Stimulated activated naive CD8-positive, alpha-beta T cell treated with anti-CD3 and anti-CD28 coated beads, Interleukin-15, amount 100 ng/mL, for 72 hours (primary cell): ENCODE measurements around the gene JAG2.

Experiments used
- ATAC-seq: fragments of 150-1000 bp; cut with Tn5 transposase; 2 replicates; pipeline ENCODE4 v1.10.0; 2021; ENCODE audit warnings: mild to moderate bottlenecking, moderate library complexity
- DNase-seq, 2 donors: peaks; one replicate each; pipeline ENCODE4 v3.0.0; 2021 to 2022
- H3K27ac Mint-ChIP-seq, 2 donors: one replicate each; pipeline ENCODE4 v1.8.0; 2022; ENCODE audit warnings: mild to moderate bottlenecking in 2 of 2, mixed read lengths in 2 of 2, moderate library complexity in 2 of 2
- H3K27me3 Mint-ChIP-seq: one replicate; pipeline ENCODE4 v1.8.0; 2022; ENCODE audit warnings: mixed read lengths
- H3K4me1 Mint-ChIP-seq: one replicate; pipeline ENCODE4 v1.8.0; 2022; ENCODE audit warnings: mild to moderate bottlenecking, mixed read lengths
- H3K4me3 Mint-ChIP-seq, 2 donors: one replicate each; pipeline ENCODE4 v1.8.0; 2022; ENCODE audit warnings: mild to moderate bottlenecking in 2 of 2, mixed read lengths in 2 of 2, moderate library complexity in 1 of 2
- H3K9me3 Mint-ChIP-seq, 2 donors: one replicate each; pipeline ENCODE4 v1.8.0; 2022; ENCODE audit warnings: mixed read lengths in 2 of 2

Gene JAG2

GRCh38 chr14:105168496-105168978 is at the start of gene JAG2:
Gene JAG2, minus strand, starts transcription at chr14:105168776. Its CDS starts 356 bp downstream, at chr14:105168420.
- H3K27ac Mint-ChIP-seq = peak within 1 kb of the TSS in 1 of 2 donors; percentile 39
- H3K4me3 Mint-ChIP-seq = peak within 1 kb of the TSS; percentile 74 to 89
- H3K4me1 Mint-ChIP-seq = peaks cover 25% of the 10 kb centered on the region
- ATAC-seq (peak; percentile 31), DNase-seq (no peak)
- peaks cover 60% of the 10 kb centered on the region for H3K27me3 Mint-ChIP-seq
- H3K9me3 Mint-ChIP-seq = no peaks in the 10 kb centered on the region

- DNase-seq = no peak
- H3K4me3 Mint-ChIP-seq = no peak overlapping the region
- no peaks in the 10 kb centered on the region for H3K9me3 Mint-ChIP-seq
- no peaks in the 10 kb centered on the region for H3K27me3 Mint-ChIP-seq
- no peak for ATAC-seq
- H3K4me1 Mint-ChIP-seq = no peaks in the 10 kb centered on the region
- H3K27ac Mint-ChIP-seq = no peak overlapping the region
Observed at GRCh38 chr14:105217774-105218173, 49.2 kb upstream of the JAG2 start.

- no peaks in the 10 kb centered on the region for H3K27me3 Mint-ChIP-seq
- DNase-seq (no peak), ATAC-seq (no peak)
- peak overlapping the region in 1 of 2 donors; percentile 54 for H3K27ac Mint-ChIP-seq
- no peaks in the 10 kb centered on the region for H3K9me3 Mint-ChIP-seq
- no peak overlapping the region for H3K4me3 Mint-ChIP-seq
- H3K4me1 Mint-ChIP-seq = no peaks in the 10 kb centered on the region
Observed at GRCh38 chr14:105216490-105217247, 48.1 kb upstream of the JAG2 start.

GRCh38 chr14:105215602-105216001 is 47.0 kb upstream of the JAG2 start:
- Mint-ChIP-seq H3K9me3 (no peaks in the 10 kb centered on the region), H3K4me1 (no peaks in the 10 kb centered on the region), H3K4me3 (no peak overlapping the region), H3K27ac (no peak overlapping the region), H3K27me3 (no peaks in the 10 kb centered on the region)
- no peak for DNase-seq
- no peak for ATAC-seq

- no peaks in the 10 kb centered on the region for H3K9me3 Mint-ChIP-seq
- no peak overlapping the region for H3K27ac Mint-ChIP-seq
- H3K4me3 Mint-ChIP-seq = no peak overlapping the region
- no peaks in the 10 kb centered on the region for H3K27me3 Mint-ChIP-seq
- no peak for ATAC-seq
- no peaks in the 10 kb centered on the region for H3K4me1 Mint-ChIP-seq
- no peak for DNase-seq
Observed at GRCh38 chr14:105214324-105214915, 45.8 kb upstream of the JAG2 start.

GRCh38 chr14:105213361-105213760 is 44.8 kb upstream of the JAG2 start:
- Mint-ChIP-seq H3K27me3 (no peaks in the 10 kb centered on the region), H3K27ac (no peak overlapping the region), H3K4me1 (no peaks in the 10 kb centered on the region), H3K4me3 (no peak overlapping the region), H3K9me3 (no peaks in the 10 kb centered on the region)
- no peak for ATAC-seq
- no peak for DNase-seq

GRCh38 chr14:105212541-105213300 is 44.1 kb upstream of the JAG2 start:
- no peak overlapping the region for H3K4me3 Mint-ChIP-seq
- H3K4me1 Mint-ChIP-seq = no peaks in the 10 kb centered on the region
- H3K27ac Mint-ChIP-seq = no peak overlapping the region
- ATAC-seq (no peak), DNase-seq (no peak)
- no peaks in the 10 kb centered on the region for H3K9me3 Mint-ChIP-seq
- no peaks in the 10 kb centered on the region for H3K27me3 Mint-ChIP-seq

- Mint-ChIP-seq H3K9me3 (no peaks in the 10 kb centered on the region), H3K27me3 (no peaks in the 10 kb centered on the region), H3K4me1 (no peaks in the 10 kb centered on the region), H3K4me3 (no peak overlapping the region), H3K27ac (no peak overlapping the region)
- DNase-seq = no peak
- ATAC-seq = no peak
Observed at GRCh38 chr14:105211758-105212089, 43.1 kb upstream of the JAG2 start.

GRCh38 chr14:105211086-105211757 is 42.6 kb upstream of the JAG2 start:
- H3K9me3 Mint-ChIP-seq = no peaks in the 10 kb centered on the region
- no peak overlapping the region for H3K27ac Mint-ChIP-seq
- H3K4me3 Mint-ChIP-seq = no peak overlapping the region
- H3K4me1 Mint-ChIP-seq = no peaks in the 10 kb centered on the region
- no peak for ATAC-seq
- no peaks in the 10 kb centered on the region for H3K27me3 Mint-ChIP-seq
- no peak for DNase-seq

GRCh38 chr14:105210266-105211025 is 41.9 kb upstream of the JAG2 start:
- DNase-seq = no peak
- no peak overlapping the region for H3K4me3 Mint-ChIP-seq
- no peaks in the 10 kb centered on the region for H3K27me3 Mint-ChIP-seq
- no peaks in the 10 kb centered on the region for H3K4me1 Mint-ChIP-seq
- H3K27ac Mint-ChIP-seq = peak overlapping the region in 1 of 2 donors; percentile 67
- ATAC-seq = no peak
- H3K9me3 Mint-ChIP-seq = no peaks in the 10 kb centered on the region

GRCh38 chr14:105209646-105210045 is 41.1 kb upstream of the JAG2 start:
- H3K4me3 Mint-ChIP-seq = no peak overlapping the region
- DNase-seq (no peak), ATAC-seq (no peak)
- no peak overlapping the region for H3K27ac Mint-ChIP-seq
- no peaks in the 10 kb centered on the region for H3K9me3 Mint-ChIP-seq
- peaks cover 8% of the 10 kb centered on the region for H3K4me1 Mint-ChIP-seq
- no peaks in the 10 kb centered on the region for H3K27me3 Mint-ChIP-seq

- Mint-ChIP-seq H3K27ac (no peak overlapping the region), H3K4me1 (peaks cover 13% of the 10 kb centered on the region), H3K4me3 (no peak overlapping the region), H3K27me3 (peaks cover 3% of the 10 kb centered on the region), H3K9me3 (no peaks in the 10 kb centered on the region)
- DNase-seq (no peak), ATAC-seq (no peak)
Observed at GRCh38 chr14:105209091-105209490, 40.5 kb upstream of the JAG2 start.

- DNase-seq (no peak), ATAC-seq (no peak)
- peaks cover 7% of the 10 kb centered on the region for H3K27me3 Mint-ChIP-seq
- H3K9me3 Mint-ChIP-seq = no peaks in the 10 kb centered on the region
- peaks cover 16% of the 10 kb centered on the region for H3K4me1 Mint-ChIP-seq
- H3K4me3 Mint-ChIP-seq = no peak overlapping the region
- no peak overlapping the region for H3K27ac Mint-ChIP-seq
Observed at GRCh38 chr14:105208738-105209075, 40.1 kb upstream of the JAG2 start.

- Mint-ChIP-seq H3K27me3 (peaks cover 7% of the 10 kb centered on the region), H3K4me3 (no peak overlapping the region), H3K27ac (no peak overlapping the region)
Observed at GRCh38 chr14:105207996-105208737, 39.6 kb upstream of the JAG2 start.

More at GRCh38 chr14:105207996-105208737, 39.6 kb upstream of the JAG2 start:
- ATAC-seq = no peak
- peaks cover 18% of the 10 kb centered on the region for H3K4me1 Mint-ChIP-seq
- DNase-seq = no peak
- no peaks in the 10 kb centered on the region for H3K9me3 Mint-ChIP-seq
